Mesendoderm (in vitro differentiated cells): ENCODE results near the gene CEBPZOS.
"Not testable (repeated sequence)": the region's sequence is repeated elsewhere in the genome, so short reads cannot be mapped to it uniquely, and the experiment has no call there.

Experiments
- DNase-seq: peaks from one replicate; pipeline ENCODE4 v3.0.0; 2013
- H2AK5ac ChIP-seq: 2 replicates; pipeline ENCODE4 v1.6.1; 2013; ENCODE audit warnings: low read length, inconsistent platforms
- H2BK120ac ChIP-seq: 2 replicates; pipeline ENCODE4 v1.6.1; 2013; ENCODE audit warnings: low read depth, mild to moderate bottlenecking, low read length, moderate library complexity, mixed read lengths
- H2BK15ac ChIP-seq: replicated peaks from 2 replicates; pipeline ENCODE4 v1.6.1; 2013; ENCODE audit warnings: low read depth, mild to moderate bottlenecking, moderate library complexity
- H2BK5ac ChIP-seq: 2 replicates; pipeline ENCODE4 v1.6.1; 2013; ENCODE audit warnings: low read length, inconsistent platforms
- H3K18ac ChIP-seq: 2 replicates; pipeline ENCODE4 v1.6.1; 2013; ENCODE audit warnings: mild to moderate bottlenecking, low read length, mixed read lengths
- H3K23ac ChIP-seq: one replicate; pipeline ENCODE4 v1.6.1; 2013; ENCODE audit warnings: low read length
- H3K27ac ChIP-seq: 2 replicates; pipeline ENCODE4 v1.5.1; 2013; ENCODE audit warnings: low read depth, mild to moderate bottlenecking, inconsistent platforms, low read length, moderate library complexity
- H3K27me3 ChIP-seq: 2 replicates; pipeline ENCODE4 v1.6.1; 2013; ENCODE audit warnings: low read length, control low read depth, mild to moderate bottlenecking, inconsistent platforms; ENCODE audit not compliant: insufficient read depth, poor library complexity
- H3K36me3 ChIP-seq: 2 replicates; pipeline ENCODE4 v1.6.1; 2013; ENCODE audit warnings: low read length, inconsistent platforms; ENCODE audit not compliant: control insufficient read depth, insufficient read depth
- H3K4ac ChIP-seq: one replicate; pipeline ENCODE4 v1.6.1; 2013; ENCODE audit warnings: low read depth, mild to moderate bottlenecking, low read length, moderate library complexity
- H3K4me1 ChIP-seq: 2 replicates; pipeline ENCODE4 v1.6.1; 2013; ENCODE audit warnings: low read depth, low read length, inconsistent platforms; ENCODE audit not compliant: control insufficient read depth
- H3K4me2 ChIP-seq: 2 replicates; pipeline ENCODE4 v1.6.1; 2013; ENCODE audit warnings: low read length
- H3K4me3 ChIP-seq: 2 replicates; pipeline ENCODE4 v1.5.1; 2013; ENCODE audit warnings: mild to moderate bottlenecking, low read length
- H3K56ac ChIP-seq: one replicate; pipeline ENCODE4 v1.6.1; 2013; ENCODE audit warnings: low read length
- H3K79me1 ChIP-seq: 2 replicates; pipeline ENCODE4 v1.6.1; 2013; ENCODE audit warnings: low read length, inconsistent platforms
- H3K79me2 ChIP-seq: 2 replicates; pipeline ENCODE4 v1.6.1; 2013; ENCODE audit warnings: mild to moderate bottlenecking, low read length; ENCODE audit not compliant: control insufficient read depth, insufficient read depth
- H3K9ac ChIP-seq: 2 replicates; pipeline ENCODE4 v1.6.1; 2013; ENCODE audit warnings: low read length, inconsistent platforms
- H4K5ac ChIP-seq: one replicate; pipeline ENCODE4 v1.6.1; 2013; ENCODE audit warnings: low read length
- H4K8ac ChIP-seq: one replicate; pipeline ENCODE4 v1.6.1; 2013; ENCODE audit warnings: low read depth, mild to moderate bottlenecking, control low read depth, low read length, moderate library complexity
- WGBS: extraction: QIAGEN DNeasy Blood & Tissue Kit; methylation state at CpG from one replicate; pipeline ENCODE4 v1.1.7; 2013; ENCODE audit warnings: low lambda C conversion rate, missing lambda C conversion rate; ENCODE audit not compliant: insufficient coverage; ENCODE audit errors: extremely low coverage; 5-methylcytosine and 5-hydroxymethylcytosine counted together

The CEBPZOS gene

DNA sequence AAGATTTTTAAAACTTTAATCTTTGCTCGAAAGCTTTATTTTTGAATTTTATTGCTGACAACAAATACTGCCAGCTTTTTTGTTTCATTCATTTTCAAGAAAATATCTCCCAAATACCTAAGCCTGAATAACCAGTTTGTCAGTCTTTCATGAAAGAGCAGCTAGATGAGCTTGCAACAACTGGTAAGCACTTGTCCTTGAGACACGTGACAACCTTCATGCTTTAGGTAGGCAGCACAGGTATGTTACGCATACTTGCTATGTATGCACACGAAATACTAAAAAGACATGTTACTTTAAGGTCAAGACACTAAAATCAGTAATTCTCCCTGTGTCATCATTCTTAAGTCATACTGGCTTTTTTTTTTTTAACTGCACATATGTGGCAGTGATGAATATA lies 22.8 kb downstream of the CEBPZOS start:
- Histone ChIP-seq H2BK5ac (no peak overlapping the region), H3K27ac (no peak overlapping the region), H4K8ac (no peak overlapping the region), H2BK15ac (no peak overlapping the region), H3K9ac (no peak overlapping the region), H3K79me1 (peaks cover 1% of the 10 kb centered on the region), H3K27me3 (no peaks in the 10 kb centered on the region), H3K56ac (no peak overlapping the region), H3K4me3 (no peak overlapping the region), H3K79me2 (peaks cover 15% of the 10 kb centered on the region), H3K18ac (no peak overlapping the region), H2BK120ac (no peak overlapping the region), H3K4me2 (no peak overlapping the region), H2AK5ac (no peak overlapping the region), H4K5ac (no peak overlapping the region), H3K4ac (no peak overlapping the region), H3K4me1 (no peaks in the 10 kb centered on the region), H3K36me3 (peaks cover 6% of the 10 kb centered on the region), H3K23ac (no peak overlapping the region)
- no peak for DNase-seq
- no CpG with 5 or more reads among the region's 4 CpGs for WGBS

DNA sequence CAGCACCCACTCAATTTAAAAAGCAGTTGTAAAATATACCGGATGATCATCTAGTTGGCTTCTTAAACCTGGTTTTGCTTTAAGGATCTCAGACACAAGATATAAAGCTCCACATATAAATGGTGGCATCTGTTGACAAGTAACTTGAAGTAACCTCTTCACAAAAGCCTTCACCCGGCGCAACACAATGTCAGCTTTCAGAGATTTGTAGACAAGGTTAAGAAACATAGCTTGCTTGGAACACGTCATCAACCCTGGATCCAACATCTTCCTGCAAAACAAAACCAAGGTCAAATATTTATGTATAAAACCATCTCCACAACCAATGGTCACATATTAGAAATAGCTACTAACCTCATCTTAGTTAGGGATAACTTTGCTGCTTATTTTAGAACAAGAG lies 26.8 kb downstream of the CEBPZOS start:
- DNase-seq, result no peak
- H3K27ac ChIP-seq, result no peak overlapping the region
- no peak overlapping the region for H3K56ac ChIP-seq
- no peak overlapping the region for H3K4ac ChIP-seq
- no peak overlapping the region for H3K4me3 ChIP-seq
- no peaks in the 10 kb centered on the region for H3K27me3 ChIP-seq
- no peak overlapping the region for H4K8ac ChIP-seq
- H2AK5ac ChIP-seq, result no peak overlapping the region
- H3K36me3 ChIP-seq, result peaks cover 8% of the 10 kb centered on the region
- no peak overlapping the region for H2BK5ac ChIP-seq
- H2BK120ac ChIP-seq, result no peak overlapping the region
- WGBS, result no CpG with 5 or more reads among the region's 4 CpGs
- H3K23ac ChIP-seq, result no peak overlapping the region
- no peak overlapping the region for H3K4me2 ChIP-seq
- H4K5ac ChIP-seq, result no peak overlapping the region
- no peak overlapping the region for H3K9ac ChIP-seq
- no peak overlapping the region for H2BK15ac ChIP-seq
- peaks cover 5% of the 10 kb centered on the region for H3K79me1 ChIP-seq
- no peak overlapping the region for H3K18ac ChIP-seq
- H3K4me1 ChIP-seq, result no peaks in the 10 kb centered on the region
- peaks cover 36% of the 10 kb centered on the region for H3K79me2 ChIP-seq

DNA sequence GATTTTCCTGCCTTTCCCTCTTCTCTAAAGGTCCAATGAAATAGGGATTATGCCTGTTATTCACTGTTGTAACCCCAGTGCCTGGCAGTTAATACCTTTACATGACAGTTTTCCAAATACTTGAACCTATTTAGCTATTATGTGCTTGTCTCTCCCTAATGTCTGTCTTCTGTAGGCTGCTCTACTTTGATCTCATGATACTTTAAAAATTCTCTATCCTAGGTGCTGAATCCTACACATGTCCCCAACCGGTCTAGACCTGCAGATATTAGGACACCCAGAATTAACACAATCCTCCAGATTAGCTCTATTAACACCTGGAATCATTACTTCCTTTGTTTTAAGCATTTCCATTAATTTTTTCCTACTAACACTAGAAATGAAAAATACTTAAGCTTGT lies 27.8 kb downstream of the CEBPZOS start:
- no CpG with 5 or more reads among the region's 1 CpG for WGBS
- Histone ChIP-seq H4K5ac (no peak overlapping the region), H3K4me3 (no peak overlapping the region), H3K27me3 (no peaks in the 10 kb centered on the region), H2BK5ac (no peak overlapping the region), H3K23ac (no peak overlapping the region), H3K79me1 (peaks cover 5% of the 10 kb centered on the region), H3K4me1 (no peaks in the 10 kb centered on the region), H3K4ac (no peak overlapping the region), H2BK120ac (no peak overlapping the region), H3K18ac (no peak overlapping the region), H3K79me2 (peaks cover 42% of the 10 kb centered on the region), H3K36me3 (peaks cover 10% of the 10 kb centered on the region), H2BK15ac (no peak overlapping the region), H3K9ac (no peak overlapping the region), H4K8ac (no peak overlapping the region), H2AK5ac (no peak overlapping the region), H3K27ac (no peak overlapping the region), H3K56ac (no peak overlapping the region), H3K4me2 (no peak overlapping the region)
- no peak for DNase-seq

DNA sequence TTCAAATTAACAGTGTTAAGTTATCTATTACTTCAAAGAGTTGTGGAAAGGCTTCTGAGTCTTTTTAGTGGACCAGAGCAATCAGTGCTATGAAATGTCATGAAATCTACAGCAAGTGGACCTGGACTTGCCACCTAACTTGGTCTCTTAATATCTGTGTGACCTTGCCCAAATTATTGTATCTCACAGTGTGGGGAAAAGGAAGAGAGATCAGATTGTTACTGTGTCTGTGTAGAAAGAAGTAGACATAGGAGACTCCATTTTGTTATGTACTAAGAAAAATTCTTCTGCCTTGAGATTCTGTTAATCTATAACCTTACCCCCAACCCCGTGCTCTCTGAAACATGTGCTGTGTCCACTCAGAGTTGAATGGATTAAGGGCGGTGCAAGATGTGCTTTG lies 28.8 kb downstream of the CEBPZOS start:
- peaks cover 49% of the 10 kb centered on the region for H3K79me2 ChIP-seq
- H3K36me3 ChIP-seq, result not testable (repeated sequence)
- peak overlapping the region; percentile 29 for H3K27ac ChIP-seq

DNA sequence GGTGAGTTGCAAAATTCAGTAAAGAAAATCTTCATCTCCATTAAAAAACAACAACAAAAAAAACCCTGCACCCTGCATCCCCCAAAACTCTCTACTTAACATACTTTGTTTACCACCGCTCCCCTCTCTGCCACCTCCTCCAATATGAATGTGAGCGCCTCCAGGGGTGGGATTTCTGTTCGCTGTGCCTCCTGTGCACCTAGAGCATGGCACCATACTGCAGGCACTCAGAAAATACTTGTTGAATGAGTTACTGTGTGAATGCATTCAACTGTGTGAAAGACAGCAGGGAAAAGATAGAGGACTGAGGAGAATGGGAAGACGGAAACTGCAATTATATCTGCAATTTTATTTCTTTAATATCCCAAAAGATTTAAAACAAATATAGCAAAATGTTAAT lies 30.6 kb downstream of the CEBPZOS start:
- Histone ChIP-seq H3K9ac (peak overlapping the region; percentile 9), H3K18ac (no peak overlapping the region), H2AK5ac (no peak overlapping the region), H4K8ac (no peak overlapping the region), H2BK120ac (no peak overlapping the region), H3K4me1 (no peaks in the 10 kb centered on the region), H3K79me2 (peaks cover 64% of the 10 kb centered on the region), H3K4me3 (no peak overlapping the region), H2BK5ac (no peak overlapping the region), H3K56ac (peak overlapping the region; percentile 76), H3K36me3 (peaks cover 9% of the 10 kb centered on the region), H3K23ac (no peak overlapping the region), H3K27ac (peak overlapping the region; percentile 13), H3K27me3 (no peaks in the 10 kb centered on the region), H3K4ac (no peak overlapping the region), H3K4me2 (no peak overlapping the region), H3K79me1 (peaks cover 7% of the 10 kb centered on the region), H4K5ac (no peak overlapping the region), H2BK15ac (no peak overlapping the region)
- WGBS, result no CpG with 5 or more reads among the region's 4 CpGs
- peak; percentile 57 for DNase-seq

More for the DNA sequence above, 28.8 kb downstream of the CEBPZOS start:
- not testable (repeated sequence) for H3K4ac ChIP-seq, H3K18ac ChIP-seq, H2AK5ac ChIP-seq, H3K4me3 ChIP-seq, H2BK120ac ChIP-seq, H3K27me3 ChIP-seq, H2BK15ac ChIP-seq, H3K4me2 ChIP-seq, H3K23ac ChIP-seq, H3K79me1 ChIP-seq, H4K5ac ChIP-seq, H3K4me1 ChIP-seq, DNase-seq
- Histone ChIP-seq H4K8ac (peak overlapping the region; percentile 57), H3K56ac (peak overlapping the region; percentile 67), H2BK5ac (peak overlapping the region; percentile 69), H3K9ac (peak overlapping the region; percentile 65)
- no CpG with 5 or more reads among the region's 2 CpGs for WGBS

DNA sequence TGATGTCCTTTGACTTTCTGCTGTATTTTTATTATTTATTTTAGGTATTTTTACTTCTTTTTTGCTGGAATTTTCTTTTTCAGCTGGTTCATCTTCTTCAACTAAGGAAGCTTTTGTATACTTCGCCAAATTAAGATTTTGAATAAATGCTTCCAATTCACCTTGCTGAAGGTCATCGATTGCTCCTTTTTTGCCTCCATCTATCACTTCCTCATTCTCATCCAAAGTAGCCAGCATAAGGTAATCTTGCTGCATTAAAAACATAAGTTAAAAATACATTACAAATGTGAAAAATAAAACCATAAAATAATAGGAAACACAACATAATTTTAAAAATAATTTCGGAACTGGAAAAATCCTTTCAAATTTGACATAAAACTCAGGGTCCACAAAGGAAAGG lies 32.5 kb downstream of the CEBPZOS start:
- no peak overlapping the region for H3K4me2 ChIP-seq
- no peak overlapping the region for H3K23ac ChIP-seq
- H2BK120ac ChIP-seq, result no peak overlapping the region
- no peak overlapping the region for H3K9ac ChIP-seq
- no CpG with 5 or more reads among the region's 3 CpGs for WGBS
- peaks cover 8% of the 10 kb centered on the region for H3K4me1 ChIP-seq
- no peak overlapping the region for H4K5ac ChIP-seq
- H3K36me3 ChIP-seq, result peaks cover 9% of the 10 kb centered on the region
- no peak for DNase-seq
- H2BK5ac ChIP-seq, result no peak overlapping the region
- H3K27ac ChIP-seq, result no peak overlapping the region
- H3K4me3 ChIP-seq, result no peak overlapping the region
- H3K4ac ChIP-seq, result no peak overlapping the region
- H3K79me1 ChIP-seq, result peaks cover 17% of the 10 kb centered on the region
- H4K8ac ChIP-seq, result no peak overlapping the region
- H3K27me3 ChIP-seq, result no peaks in the 10 kb centered on the region
- no peak overlapping the region for H3K18ac ChIP-seq
- no peak overlapping the region for H2AK5ac ChIP-seq
- no peak overlapping the region for H2BK15ac ChIP-seq
- peaks cover 72% of the 10 kb centered on the region for H3K79me2 ChIP-seq
- no peak overlapping the region for H3K56ac ChIP-seq
